Prostate gland (tissue), 2 donors: ENCODE measurements around the gene B3GALT4.

Experiments
- POLR2A ChIP-seq: fragments of 450-650 bp; IDR thresholded peaks from one replicate; pipeline ENCODE4 v1.6.1; 2016; ENCODE audit warnings: antibody characterized with exemption, mild to moderate bottlenecking
- TF ChIP-seq, protein P1 (sequence below), 4 experiments: fragments of 200-600 bp in 2 of 4; fragments of 450-650 bp in 2 of 4; sonication (generic) in 2 of 4; IDR thresholded peaks; 1 replicate in 3 of 4; 2 replicates in 1 of 4; pipeline ENCODE4 v1.5.1; 2016 to 2019; ENCODE audit warnings: antibody characterized with exemption in 4 of 4, mild to moderate bottlenecking in 2 of 4, moderate library complexity in 2 of 4

GRCh38 chr6:33254591-33254990 is 22.3 kb upstream of the B3GALT4 start:
- TF ChIP-seq, protein P1, sequence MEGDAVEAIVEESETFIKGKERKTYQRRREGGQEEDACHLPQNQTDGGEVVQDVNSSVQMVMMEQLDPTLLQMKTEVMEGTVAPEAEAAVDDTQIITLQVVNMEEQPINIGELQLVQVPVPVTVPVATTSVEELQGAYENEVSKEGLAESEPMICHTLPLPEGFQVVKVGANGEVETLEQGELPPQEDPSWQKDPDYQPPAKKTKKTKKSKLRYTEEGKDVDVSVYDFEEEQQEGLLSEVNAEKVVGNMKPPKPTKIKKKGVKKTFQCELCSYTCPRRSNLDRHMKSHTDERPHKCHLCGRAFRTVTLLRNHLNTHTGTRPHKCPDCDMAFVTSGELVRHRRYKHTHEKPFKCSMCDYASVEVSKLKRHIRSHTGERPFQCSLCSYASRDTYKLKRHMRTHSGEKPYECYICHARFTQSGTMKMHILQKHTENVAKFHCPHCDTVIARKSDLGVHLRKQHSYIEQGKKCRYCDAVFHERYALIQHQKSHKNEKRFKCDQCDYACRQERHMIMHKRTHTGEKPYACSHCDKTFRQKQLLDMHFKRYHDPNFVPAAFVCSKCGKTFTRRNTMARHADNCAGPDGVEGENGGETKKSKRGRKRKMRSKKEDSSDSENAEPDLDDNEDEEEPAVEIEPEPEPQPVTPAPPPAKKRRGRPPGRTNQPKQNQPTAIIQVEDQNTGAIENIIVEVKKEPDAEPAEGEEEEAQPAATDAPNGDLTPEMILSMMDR (IDR thresholded peaks at IDR 0.05), result no peak
- TF ChIP-seq POLR2A, result no peak
